HG03175 (cell line): ENCODE measurements around the gene DEFB123.
"Not testable (repeated sequence)": the region's sequence is repeated elsewhere in the genome, so short reads cannot be mapped to it uniquely, and the experiment has no call there.

Experiments used
- ATAC-seq: cut with Tn5 transposase; IDR thresholded peaks from one replicate; pipeline ENCODE4 v1.9.1; 2021; ENCODE audit warnings: mild to moderate bottlenecking, moderate library complexity; ENCODE audit not compliant: unreplicated experiment

Gene DEFB123, protein sequence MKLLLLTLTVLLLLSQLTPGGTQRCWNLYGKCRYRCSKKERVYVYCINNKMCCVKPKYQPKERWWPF

DNA sequence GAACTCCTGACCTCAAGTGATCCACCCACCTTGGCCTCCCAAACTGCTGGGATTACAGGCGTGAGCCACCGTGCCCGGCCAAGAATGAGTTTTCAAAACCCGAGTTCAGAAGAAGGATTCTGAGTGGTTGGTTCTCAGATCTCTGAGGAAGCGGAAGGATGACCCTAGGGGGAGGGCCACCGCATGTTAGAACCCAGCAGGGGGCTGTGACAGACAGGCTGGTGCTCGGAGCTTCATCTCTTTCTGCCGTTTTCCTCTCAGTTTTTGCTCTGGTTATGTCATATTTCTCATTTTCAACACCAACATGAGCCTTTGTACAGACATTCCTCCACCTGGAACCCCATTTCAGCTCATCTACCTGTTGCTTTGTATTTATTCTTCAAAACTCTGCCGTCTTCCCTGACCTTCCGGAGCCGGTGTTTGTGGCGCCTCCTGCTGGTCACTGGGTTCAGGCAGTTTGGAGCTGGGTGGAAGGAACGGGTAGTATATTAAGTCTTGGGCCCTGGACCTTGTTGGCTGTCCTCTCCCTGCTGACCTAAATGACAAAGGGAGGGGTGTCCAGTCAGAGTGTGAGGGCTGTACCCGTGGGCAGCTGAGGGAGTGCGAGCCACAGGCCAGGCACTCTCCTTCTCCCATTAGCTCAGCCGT is at the start of gene DEFB123:
TSS of gene DEFB123 (plus strand) at position 621 of the 648 bp plus-strand sequence. CDS start 67 bp downstream, outside the sequence.
- ATAC-seq, result no peak

DNA sequence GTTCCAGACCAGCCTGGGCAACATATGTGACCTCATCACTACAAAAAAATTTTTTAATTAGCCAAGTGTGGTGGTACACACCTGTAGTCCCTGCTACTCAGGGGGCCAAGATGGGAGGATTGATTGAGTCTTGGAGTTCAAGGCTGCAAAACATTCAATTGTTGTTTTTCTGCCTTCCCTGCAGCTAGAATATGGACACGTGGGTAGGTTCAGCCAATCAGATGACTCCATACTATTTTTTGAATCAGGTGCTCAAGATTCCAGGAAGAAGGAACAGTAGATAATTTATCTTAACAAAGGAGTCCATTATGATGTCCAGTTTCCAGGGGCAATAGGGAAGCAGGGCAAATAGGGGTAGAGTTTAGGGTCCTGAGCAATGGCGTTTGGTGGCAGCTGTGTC is 47.6 kb upstream of the DEFB123 start:
- no peak for ATAC-seq

DNA sequence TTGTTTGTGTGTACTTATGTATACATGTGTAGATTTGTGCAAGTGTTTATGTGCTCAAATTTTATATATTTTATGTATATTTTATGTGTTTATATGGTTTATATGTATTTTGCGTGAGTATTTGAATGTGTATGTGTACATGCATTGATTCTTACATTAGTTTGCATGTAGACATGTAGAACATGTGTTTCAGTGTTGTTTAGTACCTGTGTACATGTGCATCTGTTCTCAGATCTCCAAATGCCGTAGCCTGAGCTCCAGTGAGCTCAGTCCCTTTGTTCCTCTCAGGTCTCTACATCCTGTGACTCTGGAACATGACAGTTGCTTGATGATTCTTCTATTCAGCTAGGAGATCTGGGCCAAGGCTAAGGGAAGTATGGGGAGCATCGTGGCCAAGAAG is 45.5 kb upstream of the DEFB123 start:
- ATAC-seq, result no peak

DNA sequence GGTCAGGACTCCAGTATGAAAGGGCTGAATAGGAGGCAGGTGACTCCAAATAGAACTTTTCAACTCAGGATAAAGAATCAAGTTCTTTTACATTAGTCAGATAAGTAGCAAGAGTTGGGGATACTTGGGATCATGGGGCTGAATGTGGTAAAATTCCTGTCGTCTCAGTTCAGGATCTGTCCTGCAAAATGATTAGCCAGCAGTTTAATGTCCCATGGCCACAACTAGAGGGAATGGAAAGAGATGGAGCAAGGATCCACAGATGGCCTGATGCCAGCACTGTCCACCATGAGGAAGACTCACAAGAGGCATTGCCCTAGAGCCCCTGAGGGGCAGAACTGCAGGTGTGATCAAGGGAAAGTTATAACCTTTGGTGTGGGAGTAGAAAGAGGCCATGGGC is 36.5 kb upstream of the DEFB123 start:
- ATAC-seq, result no peak

DNA sequence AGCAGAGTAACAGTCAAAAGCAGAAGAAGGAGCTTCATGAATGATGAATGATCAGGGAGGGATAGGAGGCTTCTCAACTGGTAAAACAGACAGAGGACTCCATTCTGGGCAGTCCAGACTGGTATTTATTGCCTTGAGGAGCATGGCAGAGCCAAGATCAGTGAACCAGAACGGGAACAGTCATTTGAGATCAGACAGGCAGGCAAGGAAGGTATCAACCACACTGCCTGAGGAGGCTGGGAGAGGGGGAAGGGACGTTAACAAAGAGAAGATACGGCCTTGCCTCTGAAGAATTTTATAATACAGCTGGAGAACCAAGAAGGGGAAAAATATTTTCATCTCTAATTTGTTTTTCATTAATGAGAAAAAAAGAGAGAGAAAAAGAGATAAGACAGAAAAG is 34.3 kb upstream of the DEFB123 start, which contains the start of gene DEFB121:
TSS of gene DEFB121 (minus strand) at position 101 of the 400 bp plus-strand sequence. CDS start at position 38, 63 bp downstream.
- ATAC-seq, result no peak

DNA sequence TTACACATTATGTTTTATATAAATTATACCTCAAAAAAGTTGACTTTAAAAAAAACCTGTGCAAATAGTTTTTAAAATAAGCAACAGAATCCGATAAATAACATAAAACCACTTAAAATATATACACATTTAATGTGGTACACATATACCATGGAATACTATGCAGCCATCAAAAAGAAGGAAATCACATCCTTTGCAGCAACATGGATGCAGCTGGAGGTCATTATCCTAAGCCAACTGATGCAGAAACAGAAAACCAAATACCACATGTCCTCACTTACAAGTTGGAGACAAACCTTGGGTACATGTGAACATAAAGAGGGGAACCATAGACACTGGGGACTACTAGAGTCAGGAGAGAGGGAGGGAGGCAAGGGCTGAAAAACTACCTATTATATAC is 30.4 kb upstream of the DEFB123 start:
- ATAC-seq, result no peak

DNA sequence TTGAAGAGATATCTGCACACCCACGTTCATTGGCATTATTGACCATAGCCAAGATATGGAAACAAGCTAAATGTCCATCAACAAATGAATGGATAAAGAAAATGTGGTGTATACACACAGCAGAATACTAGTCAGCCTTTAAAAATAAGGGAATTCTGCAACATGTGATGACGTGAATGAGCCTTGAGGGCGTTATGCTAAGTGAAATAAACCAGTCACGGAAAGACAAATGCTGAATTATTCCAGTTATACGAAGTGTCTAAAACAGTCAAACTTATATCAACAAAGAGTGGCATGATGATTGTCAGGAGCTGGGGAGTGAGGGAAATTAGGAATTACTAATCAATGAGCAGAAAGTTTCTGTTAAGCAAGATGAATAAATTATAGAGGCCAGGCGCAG is 26.1 kb upstream of the DEFB123 start:
- ATAC-seq, result no peak

DNA sequence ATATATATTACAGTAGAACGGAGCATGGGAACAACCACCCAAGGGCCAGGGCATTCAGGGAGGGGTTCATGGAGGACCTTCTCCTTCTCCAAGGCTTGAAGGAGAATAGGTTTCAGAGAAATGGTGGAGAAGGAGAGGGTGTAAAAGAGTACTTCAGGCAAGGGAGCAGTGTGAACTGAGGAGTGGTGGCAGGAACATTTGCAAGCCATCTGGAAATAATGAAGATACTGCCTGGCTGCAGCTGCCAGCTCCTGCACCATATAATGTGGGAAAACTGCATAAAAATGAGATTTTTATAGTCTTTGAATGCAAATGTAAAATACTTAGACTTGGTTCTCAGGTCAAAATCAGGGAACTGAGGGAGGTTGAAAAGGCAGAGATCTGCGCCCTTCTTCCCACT is 24.8 kb upstream of the DEFB123 start:
- no peak for ATAC-seq

DNA sequence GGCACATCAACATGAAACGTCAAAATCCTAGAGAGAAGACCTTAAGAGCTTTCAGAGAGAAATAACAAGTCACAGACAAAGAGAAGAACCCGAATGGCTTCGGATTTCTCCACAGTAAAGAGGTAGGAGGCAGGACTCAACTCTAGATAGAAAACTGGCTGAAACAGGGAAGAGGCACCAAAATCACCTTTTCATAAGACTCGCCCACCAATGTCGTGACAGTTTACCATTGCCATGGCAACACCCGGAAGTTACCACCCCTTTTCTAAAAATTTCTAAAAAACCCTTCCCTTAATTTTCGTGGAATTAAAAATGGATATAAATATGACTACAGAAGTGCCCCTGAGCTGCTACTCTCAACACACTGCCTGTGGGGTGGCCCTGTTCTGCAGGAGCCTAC is 22.1 kb upstream of the DEFB123 start:
- ATAC-seq, result no peak

DNA sequence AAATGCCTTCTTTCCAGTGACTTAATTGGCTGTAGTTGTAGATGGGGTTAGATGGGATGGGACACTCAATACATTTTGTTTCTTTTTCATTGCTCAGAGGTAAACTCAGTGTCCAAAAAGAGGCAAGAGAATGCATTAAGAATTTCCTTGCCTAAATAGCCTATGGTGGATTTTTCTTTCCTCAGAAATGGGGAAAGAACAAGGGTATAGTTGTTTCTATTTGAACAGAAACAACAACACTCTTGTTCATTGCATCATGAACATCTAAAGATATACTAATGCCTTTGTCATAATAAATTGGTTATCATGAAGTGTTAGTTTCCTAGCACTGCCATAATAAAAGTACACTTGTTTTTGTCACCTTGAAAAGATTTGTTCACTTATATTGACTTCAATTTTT is 14.6 kb upstream of the DEFB123 start:
- no peak for ATAC-seq

DNA sequence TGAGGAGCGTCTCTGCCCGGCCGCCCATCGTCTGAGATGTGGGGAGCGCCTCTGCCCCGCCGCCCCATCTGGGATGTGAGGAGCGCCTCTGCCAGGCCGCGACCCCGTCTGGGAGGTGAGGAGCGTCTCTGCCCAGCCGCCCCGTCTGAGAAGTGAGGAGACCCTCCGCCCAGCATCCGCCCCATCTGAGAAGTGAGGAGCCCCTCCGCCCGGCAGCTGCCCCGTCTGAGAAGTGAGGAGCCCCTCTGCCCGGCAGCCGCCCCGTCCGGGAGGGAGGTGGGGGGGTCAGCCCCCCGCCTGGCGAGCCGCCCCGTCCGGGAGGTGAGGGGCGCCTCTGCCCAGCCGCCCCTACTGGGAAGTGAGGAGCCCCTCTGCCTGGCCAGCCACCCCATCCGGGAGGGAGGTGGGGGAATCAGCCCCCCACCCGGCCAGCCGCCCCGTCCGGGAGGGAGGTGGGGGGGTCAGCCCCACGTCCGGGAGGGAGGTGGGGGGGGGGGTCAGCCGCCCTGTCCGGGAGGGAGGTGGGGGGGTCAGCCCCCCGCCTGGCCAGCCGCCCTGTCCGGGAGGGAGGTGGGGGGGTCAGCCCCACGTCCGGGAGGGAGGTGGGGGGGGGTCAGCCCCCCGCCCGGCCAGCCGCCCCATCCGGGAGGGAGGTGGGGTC is 13.4 kb upstream of the DEFB123 start:
- not testable (repeated sequence) for ATAC-seq

DNA sequence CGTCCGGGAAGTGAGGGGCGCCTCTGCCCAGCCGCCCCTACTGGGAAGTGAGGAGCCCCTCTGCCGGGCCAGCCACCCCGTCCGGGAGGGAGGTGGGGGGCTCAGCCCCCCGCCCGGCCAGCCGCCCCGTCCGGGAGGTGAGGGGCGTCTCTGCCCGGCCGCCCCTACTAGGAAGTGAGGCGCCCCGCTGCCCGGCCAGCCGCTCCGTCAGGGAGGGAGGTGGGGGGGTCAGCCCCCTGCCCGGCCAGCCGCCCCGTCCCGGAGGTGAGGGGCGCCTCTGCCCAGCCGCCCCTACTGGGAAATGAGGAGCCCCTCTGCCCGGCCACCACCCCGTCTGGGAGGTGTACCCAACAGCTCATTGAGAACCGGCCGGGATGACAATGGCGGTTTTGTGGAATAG is 12.9 kb upstream of the DEFB123 start:
- ATAC-seq, result not testable (repeated sequence)

DNA sequence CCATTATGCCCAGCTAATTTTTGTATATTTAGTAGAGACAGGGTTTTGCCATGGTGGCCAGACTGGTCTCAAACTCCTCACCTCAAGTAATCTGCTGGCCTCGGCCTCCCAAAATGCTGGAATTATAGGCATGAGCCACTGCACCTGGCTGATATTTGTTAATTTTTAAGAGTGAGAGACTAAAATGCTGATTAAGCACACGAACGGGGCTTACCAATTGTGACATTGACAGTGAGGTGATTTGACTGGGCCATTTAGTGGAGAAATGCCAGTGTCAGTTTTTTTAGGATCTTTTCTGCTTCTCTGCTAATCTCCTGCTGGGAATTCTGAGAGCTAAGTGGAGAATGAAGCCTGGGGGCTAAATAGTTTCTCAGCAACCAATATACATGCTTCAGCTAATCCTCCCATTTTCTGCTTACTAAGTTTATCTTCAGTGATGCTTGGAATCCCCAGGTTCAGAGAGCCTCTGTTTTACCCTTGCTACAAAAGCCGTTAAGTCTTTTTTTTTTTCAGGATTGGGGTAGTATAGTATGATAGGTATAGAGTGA is 9.8 kb upstream of the DEFB123 start:
- no peak for ATAC-seq

DNA sequence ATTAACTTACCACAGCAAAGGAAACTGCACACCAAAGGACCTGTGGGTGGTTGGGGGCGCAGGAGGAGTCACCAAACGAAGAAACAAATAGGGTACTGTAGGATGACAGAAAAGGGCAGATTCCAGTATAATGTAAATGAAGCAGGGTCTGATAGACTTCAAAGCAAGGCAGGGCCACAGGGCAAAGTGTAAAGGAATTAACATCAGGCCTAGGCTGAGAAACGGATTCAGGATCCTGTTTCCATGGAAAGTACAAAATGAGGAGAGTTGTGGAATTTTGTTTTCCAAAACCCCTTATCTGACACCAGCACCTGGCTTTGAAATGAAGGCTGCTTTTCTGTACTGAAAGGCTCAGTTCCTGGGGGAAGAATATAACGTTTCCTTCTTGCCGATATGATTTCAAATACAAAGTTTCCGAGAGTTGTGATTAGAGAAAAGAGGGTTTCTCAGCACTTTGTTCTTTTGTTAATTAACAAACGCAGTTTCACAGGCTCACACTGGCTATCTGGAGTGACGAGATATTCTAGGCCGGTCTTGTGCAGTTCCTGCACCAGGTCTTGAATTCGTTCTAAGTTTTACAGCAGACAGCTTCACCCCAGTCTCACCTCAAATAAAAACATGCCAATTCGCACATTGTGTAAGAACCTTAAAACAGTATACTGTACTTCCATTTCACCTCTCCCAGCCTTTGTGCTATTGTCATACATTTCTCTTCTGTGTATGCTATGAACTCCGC is 5.8 kb downstream of the DEFB123 start:
- no peak for ATAC-seq

DNA sequence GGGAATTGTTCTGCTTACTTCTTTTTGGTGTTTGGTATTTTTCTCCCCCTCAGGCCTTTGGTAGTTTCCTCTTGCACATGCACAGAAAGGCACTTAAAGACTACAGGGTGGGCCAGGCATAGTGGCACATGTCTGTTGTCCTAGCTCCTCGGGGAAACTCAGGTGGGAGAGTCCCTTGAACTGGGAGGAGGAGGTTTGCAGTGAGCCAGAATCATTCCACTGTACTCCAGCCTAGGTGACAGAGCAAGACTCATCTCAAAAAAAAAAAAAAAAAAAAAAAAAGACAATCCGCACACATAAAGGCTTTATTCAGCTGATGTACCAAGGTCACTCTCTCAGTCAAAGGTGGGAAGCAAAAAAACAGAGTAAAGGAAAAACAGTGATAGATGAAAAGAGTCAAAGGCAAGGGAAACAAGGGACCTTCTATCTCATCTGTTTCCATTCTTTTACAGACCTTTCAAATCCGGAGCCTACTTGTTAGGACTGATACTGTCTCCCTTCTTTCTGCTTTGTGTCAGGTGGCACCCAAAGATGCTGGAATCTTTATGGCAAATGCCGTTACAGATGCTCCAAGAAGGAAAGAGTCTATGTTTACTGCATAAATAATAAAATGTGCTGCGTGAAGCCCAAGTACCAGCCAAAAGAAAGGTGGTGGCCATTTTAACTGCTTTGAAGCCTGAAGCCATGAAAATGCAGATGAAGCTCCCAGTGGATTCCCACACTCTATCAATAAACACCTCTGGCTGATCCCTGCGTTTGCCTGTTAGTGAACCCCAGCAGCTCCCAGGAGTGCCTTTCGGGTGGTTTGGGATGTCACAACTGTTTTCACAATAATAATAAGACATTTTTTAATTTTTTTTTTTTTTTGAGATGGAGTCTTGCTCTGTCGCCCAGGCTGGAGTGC is 9.3 kb downstream of the DEFB123 start:
- ATAC-seq, result no peak

DNA sequence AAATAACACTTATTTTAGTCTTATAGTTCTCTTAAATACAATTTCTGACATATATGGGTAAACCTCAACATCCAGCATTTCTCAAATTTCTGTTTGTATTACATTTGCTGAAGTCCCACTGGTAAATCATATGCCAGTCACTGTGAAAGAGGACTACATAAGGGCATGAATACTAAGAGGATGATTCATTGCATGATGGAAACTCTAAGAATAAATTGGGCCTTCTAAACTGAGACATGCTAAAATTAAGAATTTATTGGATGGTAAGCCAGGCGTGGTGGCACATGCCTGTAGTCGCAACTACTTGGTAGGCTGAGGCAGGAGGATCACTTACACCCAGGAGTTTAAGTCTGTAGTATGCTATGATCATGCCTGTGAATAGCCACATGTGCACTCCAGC is 12.1 kb downstream of the DEFB123 start:
- no peak for ATAC-seq

DNA sequence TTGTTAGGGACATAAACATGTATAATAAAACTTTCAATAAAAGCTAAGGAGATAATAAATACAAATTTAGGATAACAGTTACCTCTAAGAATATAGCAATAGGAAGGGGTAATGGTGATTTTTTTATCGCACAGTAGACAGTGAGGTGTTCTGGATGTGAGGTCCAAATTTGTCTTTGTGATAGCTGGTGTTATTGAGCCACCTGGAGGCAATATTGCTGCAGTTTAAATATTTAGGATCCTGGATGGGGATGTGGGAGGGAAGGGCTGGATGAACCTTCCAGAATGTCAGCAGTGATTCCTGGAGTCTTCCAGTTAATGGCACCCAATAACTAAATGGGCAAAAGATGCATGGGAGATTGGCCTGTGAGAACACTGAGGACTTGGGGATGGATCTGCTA is 13.9 kb downstream of the DEFB123 start:
- ATAC-seq, result no peak

DNA sequence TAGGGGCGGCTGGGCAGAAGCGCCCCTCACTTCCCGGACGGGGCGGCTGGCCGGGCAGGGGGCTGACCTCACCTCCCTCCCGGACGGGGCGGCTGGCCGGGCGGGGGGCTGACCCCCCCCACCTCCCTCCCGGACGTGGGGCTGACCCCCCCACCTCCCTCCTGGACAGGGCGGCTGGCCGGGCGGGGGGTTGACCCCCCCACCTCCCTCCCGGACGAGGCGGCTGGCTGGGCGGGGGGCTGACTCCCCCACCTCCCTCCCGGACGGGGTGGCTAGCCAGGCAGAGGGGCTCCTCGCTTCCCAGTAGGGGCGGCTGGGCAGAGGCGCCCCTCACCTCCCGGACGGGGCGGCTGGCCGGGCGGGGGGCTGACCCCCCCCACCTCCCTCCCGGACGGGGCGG is 30.5 kb downstream of the DEFB123 start:
- not testable (repeated sequence) for ATAC-seq

DNA sequence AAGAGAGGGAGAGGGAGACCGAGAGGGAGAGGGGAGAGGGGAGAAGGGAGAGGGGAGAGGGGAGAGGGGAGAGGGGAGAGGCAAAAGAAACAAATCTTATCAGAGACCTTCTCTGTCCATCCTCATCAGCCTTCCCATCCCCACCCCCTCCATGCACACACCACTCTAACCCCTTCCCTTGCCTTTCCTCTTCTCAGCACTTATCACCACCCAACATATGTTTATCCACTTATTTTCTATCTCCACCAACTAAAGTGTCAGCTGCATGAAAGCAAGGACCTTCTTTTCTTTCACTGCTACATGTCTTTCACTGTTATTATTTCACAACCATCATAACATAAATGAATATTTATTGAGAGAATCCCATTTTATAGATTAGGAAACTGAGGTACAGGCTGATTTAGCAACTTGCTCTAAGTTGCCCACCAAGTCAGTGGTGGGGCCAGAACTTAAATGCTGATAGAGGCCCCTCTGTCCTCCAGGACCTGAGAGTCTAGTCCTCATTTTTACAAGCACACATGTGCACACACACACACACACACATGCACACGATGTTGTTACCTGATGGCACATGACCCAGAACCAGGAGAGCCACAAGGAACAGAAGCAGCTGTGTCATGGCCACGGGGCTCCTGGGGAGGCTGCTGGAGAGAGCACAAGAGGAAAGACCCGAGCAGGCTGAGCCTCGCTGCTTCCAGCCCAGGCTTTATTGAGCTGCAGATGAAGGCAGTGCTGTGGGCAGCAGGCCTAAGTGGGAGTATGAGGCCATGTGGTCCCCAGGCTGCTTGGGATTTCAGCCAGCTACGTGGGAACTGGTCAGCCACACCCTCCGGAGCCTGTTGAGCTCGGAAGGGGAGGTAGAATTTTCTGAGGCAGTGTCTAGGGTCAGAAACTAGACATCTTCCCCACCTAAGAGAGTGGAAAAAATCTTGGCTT is 32.2 kb downstream of the DEFB123 start:
- ATAC-seq, result no peak
